Heart left ventricle (tissue), 13 donors: ENCODE results near the gene RAPGEF5.

ENCODE experiments used
- CTCF ChIP-seq, 12 donors: fragments of 200-600 bp; sonication (generic) in 4 of 12; IDR thresholded peaks; one replicate each; pipeline versions ENCODE4 v1.5.0 to v1.8.0; 2018 to 2022; ENCODE audit warnings: antibody characterized with exemption in 12 of 12, mild to moderate bottlenecking in 5 of 12
- POLR2A ChIP-seq, 2 donors: fragments of 450-650 bp; IDR thresholded peaks; one replicate each; pipeline ENCODE4 v1.6.1; 2017; ENCODE audit warnings: antibody characterized with exemption in 2 of 2, mild to moderate bottlenecking in 2 of 2, moderate library complexity in 2 of 2
- donor health status: ischemic (EF 13 %, LVEDD 7.1; RV severe dilation, severe dysfunction).
- donor health status: DM: no; HTN: yes; CAD: no.
- donor health status: DM: no; HTN: no; CAD: no.
- donor health status: ischemic (EF 25% LVEDD 6.9; RV normal size, moderate dysfunction).
- donor health status: ischemic (EF 25% LVEDD 5.7; RV mildly dilated, moderate dysfunction).
- donor health status: ischemic (EF 35%, LVEDD 5.7; RV mildly dilated, moderate dysfunction).
- donor health status: nonischemic (EF 11% LVEDD 7.7; RV severe dilation, severe dysfunction).
- donor health status: DM: yes; HTN: yes; CAD: no.
- donor health status: PGD.
- donor health status: ischemic (EF 29% LVEDD 5.4; RV normal size, mild dysfunction).
- donor health status: nonischemic (EF 23%, LVEDD 6.1; RV moderate dilation, normal function).

GRCh38 chr7:22351329-22351692 is 5.6 kb downstream of the RAPGEF5 start:
- TF ChIP-seq CTCF (IDR thresholded peaks at IDR 0.05), result no peak
- no peak for TF ChIP-seq POLR2A (IDR thresholded peaks at IDR 0.05)
